ENCODE measurements around the gene C1orf122.

C1orf122 gene

DNA sequence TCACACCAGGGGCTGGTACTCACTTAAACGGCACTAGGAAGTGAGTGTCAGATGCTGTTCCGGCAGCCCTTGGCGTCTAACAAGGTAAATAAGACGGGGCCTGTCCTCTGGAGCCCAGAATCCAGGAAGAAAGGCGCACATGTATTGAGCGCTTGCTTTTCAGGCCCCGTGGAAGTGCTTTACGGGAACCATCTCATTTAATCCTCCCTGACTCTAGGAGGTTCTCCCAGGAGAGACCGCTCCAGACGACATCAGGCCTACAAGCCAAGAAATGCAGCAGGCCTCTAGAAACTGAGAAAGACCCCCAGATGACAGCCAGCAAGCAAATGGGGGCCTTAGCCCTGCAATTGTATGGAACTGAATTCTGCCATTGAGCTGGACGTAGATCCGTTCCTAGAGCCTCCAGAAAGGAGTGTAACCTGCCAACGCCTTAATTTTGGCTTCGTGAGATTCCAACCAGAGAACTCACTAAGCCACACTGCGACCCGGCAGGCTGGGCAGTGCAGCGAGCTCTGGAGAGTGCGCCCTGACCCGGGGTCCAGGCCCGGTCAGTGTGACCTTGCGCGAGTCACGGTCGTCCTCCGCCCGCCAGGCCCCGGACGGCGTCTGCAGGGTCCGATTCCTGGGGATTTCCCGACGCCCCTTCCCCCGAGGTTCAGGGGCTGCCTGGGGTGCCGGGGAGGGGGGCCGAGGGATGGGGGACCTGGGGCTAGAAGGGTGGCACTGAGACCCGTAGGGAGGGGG, 14.5 kb upstream of the C1orf122 start:
- Histone ChIP-seq H3K27ac (no peak overlapping the region), H3K27me3 (ENCODE audit: control insufficient read depth, insufficient read depth, low read length) (no peaks in the 10 kb centered on the region), H3K36me3 (ENCODE audit: control insufficient read depth, insufficient read depth, low read length) (no peaks in the 10 kb centered on the region)

DNA sequence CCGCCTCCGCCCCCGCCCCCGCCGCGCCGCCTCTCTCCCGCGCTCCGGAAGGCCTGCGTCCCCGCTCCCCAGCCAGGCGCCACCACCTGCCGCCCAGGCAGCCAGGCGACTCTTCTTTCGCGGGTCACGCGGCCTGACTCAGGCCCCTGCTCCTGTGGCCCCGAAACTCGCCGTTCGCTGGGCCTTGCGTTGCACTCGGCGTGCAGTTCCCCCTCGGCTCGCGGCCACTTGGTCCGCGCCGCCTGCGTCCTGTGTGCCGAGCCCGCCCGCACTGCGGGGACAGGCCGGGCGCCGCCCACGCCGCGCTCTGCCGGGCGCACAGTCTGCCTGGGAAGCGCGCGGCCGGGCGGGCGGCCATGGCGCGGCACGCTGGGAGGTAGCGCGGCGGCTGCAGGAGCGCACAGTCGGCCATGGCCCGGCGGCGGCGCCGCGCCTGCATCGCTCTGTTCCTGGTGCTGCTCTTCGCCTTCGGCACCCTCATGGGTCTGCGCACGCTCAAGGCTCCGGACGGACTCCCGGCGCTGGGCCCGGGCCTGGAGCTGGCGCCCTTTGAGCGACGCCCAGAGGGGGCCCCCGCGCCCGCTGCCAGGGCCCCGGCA, 13.7 kb upstream of the C1orf122 start, which contains the start of gene MANEAL:
TSS of gene MANEAL (plus strand) at position 75 of the 599 bp plus-strand sequence. CDS start at position 411, 336 bp downstream.
- TF ChIP-seq, protein P1, sequence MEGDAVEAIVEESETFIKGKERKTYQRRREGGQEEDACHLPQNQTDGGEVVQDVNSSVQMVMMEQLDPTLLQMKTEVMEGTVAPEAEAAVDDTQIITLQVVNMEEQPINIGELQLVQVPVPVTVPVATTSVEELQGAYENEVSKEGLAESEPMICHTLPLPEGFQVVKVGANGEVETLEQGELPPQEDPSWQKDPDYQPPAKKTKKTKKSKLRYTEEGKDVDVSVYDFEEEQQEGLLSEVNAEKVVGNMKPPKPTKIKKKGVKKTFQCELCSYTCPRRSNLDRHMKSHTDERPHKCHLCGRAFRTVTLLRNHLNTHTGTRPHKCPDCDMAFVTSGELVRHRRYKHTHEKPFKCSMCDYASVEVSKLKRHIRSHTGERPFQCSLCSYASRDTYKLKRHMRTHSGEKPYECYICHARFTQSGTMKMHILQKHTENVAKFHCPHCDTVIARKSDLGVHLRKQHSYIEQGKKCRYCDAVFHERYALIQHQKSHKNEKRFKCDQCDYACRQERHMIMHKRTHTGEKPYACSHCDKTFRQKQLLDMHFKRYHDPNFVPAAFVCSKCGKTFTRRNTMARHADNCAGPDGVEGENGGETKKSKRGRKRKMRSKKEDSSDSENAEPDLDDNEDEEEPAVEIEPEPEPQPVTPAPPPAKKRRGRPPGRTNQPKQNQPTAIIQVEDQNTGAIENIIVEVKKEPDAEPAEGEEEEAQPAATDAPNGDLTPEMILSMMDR (IDR thresholded peaks at IDR 0.05) = no peak
- H3K4me2 ChIP-seq (ENCODE audit: low read length) = peak within 1 kb of the TSS; percentile 78
- peak within 1 kb of the TSS; percentile 38 for H3K4me3 ChIP-seq (ENCODE audit: low read depth, low read length)
- H3K79me2 ChIP-seq = no peaks in the 10 kb centered on the region
- no peaks in the 10 kb centered on the region for H3K9me3 ChIP-seq (ENCODE audit: control insufficient read depth, low read length)
- peak within 1 kb of the TSS; percentile 83 for H2AFZ ChIP-seq
- no peaks in the 10 kb centered on the region for H3K36me3 ChIP-seq (ENCODE audit: control insufficient read depth, insufficient read depth, low read length)
- H3K27me3 ChIP-seq (ENCODE audit: control insufficient read depth, insufficient read depth, low read length) = no peaks in the 10 kb centered on the region
- H3K27ac ChIP-seq = no peak within 1 kb of the TSS
- no peak within 1 kb of the TSS for H3K9ac ChIP-seq
- no peaks in the 10 kb centered on the region for H3K4me1 ChIP-seq

More for the DNA sequence above, 14.5 kb upstream of the C1orf122 start:
- no peaks in the 10 kb centered on the region for H3K4me1 ChIP-seq
- H3K9ac ChIP-seq = no peak overlapping the region
- no peaks in the 10 kb centered on the region for H3K79me2 ChIP-seq
- peak overlapping the region; percentile 27 for H3K4me3 ChIP-seq (ENCODE audit: low read depth, low read length)
- no peaks in the 10 kb centered on the region for H3K9me3 ChIP-seq (ENCODE audit: control insufficient read depth, low read length)
- TF ChIP-seq, protein P1 (IDR thresholded peaks at IDR 0.05) = no peak
- H2AFZ ChIP-seq = peak overlapping the region; percentile 83
- peak overlapping the region; percentile 44 for H3K4me2 ChIP-seq (ENCODE audit: low read length)

DNA sequence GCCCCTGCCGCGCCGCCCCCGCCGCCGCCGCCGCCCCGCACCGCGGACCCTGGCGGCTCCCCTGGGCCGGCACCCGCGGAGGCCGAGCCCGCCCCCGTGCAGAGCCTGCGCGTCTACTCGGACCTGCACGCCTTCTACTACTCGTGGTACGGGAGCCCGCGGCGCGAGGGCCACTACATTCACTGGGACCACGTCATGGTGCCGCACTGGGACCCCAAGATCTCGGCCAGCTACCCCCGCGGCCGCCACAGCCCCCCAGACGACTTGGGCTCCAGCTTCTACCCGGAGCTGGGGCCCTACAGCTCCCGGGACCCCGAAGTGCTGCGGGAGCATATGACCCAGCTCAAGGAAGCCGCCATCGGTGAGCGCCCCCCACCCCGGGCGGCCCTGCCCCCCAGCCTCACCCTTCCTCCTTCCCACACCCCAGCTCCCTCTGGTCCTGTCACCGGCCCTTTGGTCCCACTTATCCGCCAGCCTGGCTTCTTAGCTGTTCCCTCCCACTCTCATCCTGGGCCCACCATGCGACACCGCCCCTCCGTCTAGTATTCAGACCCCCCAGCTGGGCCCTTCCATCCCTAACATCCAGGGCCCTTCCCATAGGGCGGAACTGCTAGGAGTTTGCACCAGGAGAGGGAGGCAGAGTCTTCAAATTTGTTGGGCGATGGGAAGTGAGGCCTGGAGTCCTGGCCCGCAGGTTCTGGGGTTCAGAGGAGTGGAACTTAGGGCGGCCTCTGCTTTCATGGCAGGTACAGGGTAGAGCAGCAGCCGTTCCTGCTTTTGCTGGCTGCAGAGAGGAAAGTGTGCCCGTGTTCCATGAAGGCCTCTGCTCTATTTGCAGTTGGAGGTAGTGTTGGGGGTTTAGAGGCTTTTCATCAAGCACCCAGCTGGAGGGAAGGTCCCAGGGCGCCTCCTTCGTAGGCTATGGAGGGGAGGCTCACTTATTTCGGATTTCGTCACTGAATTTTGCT, 12.9 kb upstream of the C1orf122 start:
- Histone ChIP-seq H3K27ac (no peak overlapping the region), H3K4me2 (ENCODE audit: low read length) (peak overlapping the region; percentile 56), H3K4me3 (ENCODE audit: low read depth, low read length) (peak overlapping the region; percentile 38), H3K4me1 (no peaks in the 10 kb centered on the region), H3K9me3 (ENCODE audit: control insufficient read depth, low read length) (no peaks in the 10 kb centered on the region), H3K9ac (no peak overlapping the region), H3K36me3 (ENCODE audit: control insufficient read depth, insufficient read depth, low read length) (no peaks in the 10 kb centered on the region), H3K79me2 (no peaks in the 10 kb centered on the region), H2AFZ (peak overlapping the region; percentile 50), H3K27me3 (ENCODE audit: control insufficient read depth, insufficient read depth, low read length) (no peaks in the 10 kb centered on the region)
- TF ChIP-seq, protein P1 (IDR thresholded peaks at IDR 0.05) = peak; percentile 10

DNA sequence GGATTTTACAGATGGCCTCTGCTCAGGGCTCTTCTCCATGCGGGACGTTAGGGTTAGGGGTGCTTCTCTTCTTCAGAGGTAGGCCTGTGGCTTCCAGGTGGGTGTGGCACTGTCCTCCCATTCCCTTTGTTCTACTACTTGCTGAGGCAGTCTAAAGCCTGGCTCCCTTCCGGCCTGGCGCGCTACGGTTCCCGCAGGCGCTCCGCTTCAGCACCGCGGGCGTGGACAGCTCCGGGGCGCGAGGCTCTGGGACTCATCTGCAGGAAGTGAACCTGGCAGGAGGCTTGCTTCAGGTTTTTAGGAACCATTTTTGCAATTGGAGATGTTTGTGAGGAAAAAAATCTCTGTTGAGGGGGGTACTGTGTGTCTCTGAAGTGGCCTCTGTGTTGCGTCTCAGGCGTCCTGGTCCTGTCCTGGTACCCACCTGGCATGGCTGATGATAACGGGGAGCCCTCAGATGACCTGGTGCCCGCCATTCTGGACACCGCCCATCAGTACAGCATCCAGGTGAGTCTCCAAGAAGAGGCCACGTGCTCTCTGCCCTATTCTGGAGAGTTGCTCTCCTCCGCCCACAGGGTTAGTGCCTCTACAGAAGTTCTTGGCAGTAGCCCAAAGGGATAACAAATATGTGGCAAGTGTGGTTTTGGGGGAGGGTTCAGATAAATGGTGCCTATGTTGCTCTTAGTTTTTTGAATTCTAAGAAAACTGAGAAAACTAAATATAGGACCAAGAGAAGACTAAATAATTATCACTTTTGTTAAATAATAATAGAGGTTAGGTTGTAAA, 12.1 kb upstream of the C1orf122 start:
- Histone ChIP-seq H3K27me3 (ENCODE audit: control insufficient read depth, insufficient read depth, low read length) (no peaks in the 10 kb centered on the region), H3K27ac (no peak overlapping the region), H3K36me3 (ENCODE audit: control insufficient read depth, insufficient read depth, low read length) (no peaks in the 10 kb centered on the region), H3K9me3 (ENCODE audit: control insufficient read depth, low read length) (no peaks in the 10 kb centered on the region), H3K4me3 (ENCODE audit: low read depth, low read length) (no peak overlapping the region), H2AFZ (no peak overlapping the region), H3K9ac (no peak overlapping the region), H3K4me1 (no peaks in the 10 kb centered on the region), H3K4me2 (ENCODE audit: low read length) (peak overlapping the region; percentile 56), H3K79me2 (no peaks in the 10 kb centered on the region)
- TF ChIP-seq, protein P1 (IDR thresholded peaks at IDR 0.05) = no peak
